Activated B cell treated with CpG ODN at 0.5 μM for 24 hours (primary cell): ENCODE data around the gene SLC25A15. TPM values are rescaled to one million over a fixed set of nuclear protein-coding genes. Genes with fewer than 3 reads are reported as not detected.

Source experiments
- ATAC-seq: fragments of 200-7000 bp; cut with Tn5 transposase; one replicate; pipeline ENCODE4 v1.10.0; 2021; ENCODE audit warnings: low read depth, mild to moderate bottlenecking, moderate library complexity
- CTCF ChIA-PET: fragments of 350-600 bp; sonication (Branson Sonifier 250); formaldehyde crosslinking; loops from one replicate; lab custom pipeline; 2021; ENCODE audit warnings: antibody characterized with exemption; lab: Charles Lee
- POLR2A ChIA-PET: fragments of 350-600 bp; sonication (Branson Sonifier 250); formaldehyde crosslinking; loops from one replicate; lab custom pipeline; 2021; ENCODE audit warnings: antibody characterized with exemption; lab: Charles Lee
- DNase-seq: peaks from one replicate; pipeline ENCODE4 v3.0.0; 2022
- H3K27ac Mint-ChIP-seq: one replicate; pipeline ENCODE4 v1.8.0; 2020; ENCODE audit warnings: mixed read lengths
- H3K27me3 Mint-ChIP-seq: one replicate; pipeline ENCODE4 v1.8.0; 2021; ENCODE audit warnings: mixed read lengths
- H3K36me3 Mint-ChIP-seq: one replicate; pipeline ENCODE4 v1.8.0; 2021; ENCODE audit warnings: low read depth, mixed read lengths
- H3K4me1 Mint-ChIP-seq: one replicate; pipeline ENCODE4 v1.8.0; 2021; ENCODE audit warnings: mixed read lengths
- H3K4me3 Mint-ChIP-seq: one replicate; pipeline ENCODE4 v1.8.0; 2020; ENCODE audit warnings: mild to moderate bottlenecking, mixed read lengths
- H3K9me3 Mint-ChIP-seq: one replicate; pipeline ENCODE4 v1.8.0; 2020; ENCODE audit warnings: mixed read lengths
- intact Hi-C: fragments of 100-400 bp; cut with micrococcal nuclease; formaldehyde crosslinking; loops from one replicate; pipeline ENCODE4 v1.15.1; 2024
- total RNA-seq: library from RNA; stranded (reverse); gene quantifications from 2 replicates; pipeline ENCODE4 v1.2.3, GENCODE V29; 2022
- TF ChIP-seq, protein P1 (sequence below): fragments of 200-600 bp; IDR thresholded peaks from one replicate; pipeline ENCODE4 v1.8.0; 2022; ENCODE audit warnings: antibody characterized with exemption, mild to moderate bottlenecking

SLC25A15 gene
- total RNA-seq, 1 donor from 2014 or later = 4.9 TPM

DNA sequence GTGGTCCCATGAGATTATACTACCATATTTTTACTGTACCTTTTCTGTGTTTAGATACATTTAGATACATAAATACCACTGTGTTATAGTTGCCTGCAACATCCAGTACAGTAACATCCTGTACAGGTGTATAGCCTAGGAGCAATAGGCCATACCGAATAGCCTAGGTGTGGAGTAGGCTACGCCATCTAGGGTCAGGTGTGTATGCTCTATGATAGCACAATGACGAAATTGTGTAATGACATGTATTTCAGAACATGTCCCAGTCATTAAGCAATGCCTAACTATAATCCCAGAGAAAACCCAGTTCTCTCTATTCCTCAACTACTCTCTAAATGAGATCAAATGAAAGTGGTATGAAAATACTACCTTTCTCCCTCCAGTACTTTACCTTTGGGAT, 3.9 kb downstream of the SLC25A15 start:
- ATAC-seq (no peak), DNase-seq (no peak)
- Mint-ChIP-seq H3K9me3 (no peaks in the 10 kb centered on the region), H3K4me3 (no peak overlapping the region), H3K27ac (no peak overlapping the region), H3K4me1 (peaks cover 6% of the 10 kb centered on the region), H3K36me3 (peaks cover 5% of the 10 kb centered on the region), H3K27me3 (no peaks in the 10 kb centered on the region)
- TF ChIP-seq, protein P1, sequence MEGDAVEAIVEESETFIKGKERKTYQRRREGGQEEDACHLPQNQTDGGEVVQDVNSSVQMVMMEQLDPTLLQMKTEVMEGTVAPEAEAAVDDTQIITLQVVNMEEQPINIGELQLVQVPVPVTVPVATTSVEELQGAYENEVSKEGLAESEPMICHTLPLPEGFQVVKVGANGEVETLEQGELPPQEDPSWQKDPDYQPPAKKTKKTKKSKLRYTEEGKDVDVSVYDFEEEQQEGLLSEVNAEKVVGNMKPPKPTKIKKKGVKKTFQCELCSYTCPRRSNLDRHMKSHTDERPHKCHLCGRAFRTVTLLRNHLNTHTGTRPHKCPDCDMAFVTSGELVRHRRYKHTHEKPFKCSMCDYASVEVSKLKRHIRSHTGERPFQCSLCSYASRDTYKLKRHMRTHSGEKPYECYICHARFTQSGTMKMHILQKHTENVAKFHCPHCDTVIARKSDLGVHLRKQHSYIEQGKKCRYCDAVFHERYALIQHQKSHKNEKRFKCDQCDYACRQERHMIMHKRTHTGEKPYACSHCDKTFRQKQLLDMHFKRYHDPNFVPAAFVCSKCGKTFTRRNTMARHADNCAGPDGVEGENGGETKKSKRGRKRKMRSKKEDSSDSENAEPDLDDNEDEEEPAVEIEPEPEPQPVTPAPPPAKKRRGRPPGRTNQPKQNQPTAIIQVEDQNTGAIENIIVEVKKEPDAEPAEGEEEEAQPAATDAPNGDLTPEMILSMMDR = no peak
- ChIA-PET CTCF (no interaction called here), POLR2A (no interaction called here)
- intact Hi-C loops = no loop called here

DNA sequence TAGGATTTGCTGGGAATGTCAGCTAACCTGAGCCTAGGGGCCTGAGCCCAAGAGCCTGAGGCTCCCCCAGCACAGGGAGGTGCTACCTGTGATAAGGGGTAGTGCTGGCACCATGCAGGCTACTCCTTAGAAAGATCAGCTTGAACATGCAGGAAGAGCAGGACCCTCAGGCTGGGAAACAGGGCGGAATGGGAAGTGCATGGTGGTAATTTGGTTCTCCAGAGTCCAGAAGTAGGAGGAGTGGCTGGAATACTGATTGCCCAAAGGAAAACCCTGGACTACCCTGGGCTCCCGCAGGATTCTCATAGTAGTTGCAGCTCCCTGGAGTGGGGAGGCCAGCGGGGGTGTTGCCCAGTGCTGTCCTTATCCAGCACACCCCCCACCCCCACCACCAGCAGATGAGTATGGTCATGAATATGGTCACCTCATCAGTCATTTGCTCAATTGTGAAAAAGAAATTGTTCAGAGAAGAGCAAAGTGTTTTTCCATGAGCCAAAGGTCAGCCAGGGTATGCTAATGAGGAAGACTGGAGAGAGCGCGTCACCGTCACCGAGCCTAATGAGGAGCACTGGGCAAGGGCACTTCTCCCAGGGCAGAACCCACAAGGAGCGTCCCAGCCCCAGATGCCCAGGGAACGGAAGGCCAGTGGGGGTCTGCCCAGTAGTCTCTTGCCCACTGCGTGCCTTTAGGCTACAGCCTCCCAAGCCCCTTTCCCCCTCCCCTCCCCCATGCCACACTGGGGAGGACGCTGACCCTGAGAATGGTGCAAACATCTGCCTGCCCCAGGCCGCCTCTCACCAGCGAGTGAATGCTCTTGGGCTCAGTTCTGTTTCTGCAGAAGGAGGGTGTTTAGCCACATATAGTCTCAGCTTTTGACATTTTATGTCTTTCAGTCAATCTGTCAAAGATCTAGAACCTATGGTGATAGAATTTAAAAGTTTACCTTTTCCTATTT, 5.3 kb downstream of the SLC25A15 start:
- ChIA-PET CTCF (no interaction called here), POLR2A (no interaction called here)
- Mint-ChIP-seq H3K4me1 (peaks cover 6% of the 10 kb centered on the region), H3K36me3 (peaks cover 12% of the 10 kb centered on the region), H3K27ac (no peak overlapping the region), H3K9me3 (no peaks in the 10 kb centered on the region), H3K27me3 (no peaks in the 10 kb centered on the region), H3K4me3 (no peak overlapping the region)
- intact Hi-C loops = no loop called here
- DNase-seq (no peak), ATAC-seq (no peak)
- TF ChIP-seq, protein P1 = no peak

DNA sequence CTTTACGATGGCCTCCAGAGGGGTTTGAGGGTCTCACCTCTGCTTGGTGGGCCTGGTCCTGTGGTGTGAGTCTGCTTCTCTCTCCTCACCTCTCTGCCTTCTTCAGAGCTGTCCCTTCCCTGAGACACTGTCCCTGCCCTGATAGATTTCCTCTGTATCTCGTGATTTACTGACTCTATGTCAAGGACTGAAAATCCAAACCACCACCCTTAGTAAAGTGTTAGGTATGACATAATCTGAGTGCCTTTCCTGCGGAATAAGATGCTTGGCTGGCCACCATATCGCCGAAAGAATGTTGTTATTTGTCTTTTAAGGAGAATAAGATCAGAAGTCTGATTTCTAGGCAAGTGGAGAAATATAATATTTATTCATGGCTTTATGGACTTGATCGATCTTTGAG, 7.2 kb downstream of the SLC25A15 start:
- no peak overlapping the region for H3K27ac Mint-ChIP-seq
- ATAC-seq = no peak
- CTCF ChIA-PET = no interaction called here

DNA sequence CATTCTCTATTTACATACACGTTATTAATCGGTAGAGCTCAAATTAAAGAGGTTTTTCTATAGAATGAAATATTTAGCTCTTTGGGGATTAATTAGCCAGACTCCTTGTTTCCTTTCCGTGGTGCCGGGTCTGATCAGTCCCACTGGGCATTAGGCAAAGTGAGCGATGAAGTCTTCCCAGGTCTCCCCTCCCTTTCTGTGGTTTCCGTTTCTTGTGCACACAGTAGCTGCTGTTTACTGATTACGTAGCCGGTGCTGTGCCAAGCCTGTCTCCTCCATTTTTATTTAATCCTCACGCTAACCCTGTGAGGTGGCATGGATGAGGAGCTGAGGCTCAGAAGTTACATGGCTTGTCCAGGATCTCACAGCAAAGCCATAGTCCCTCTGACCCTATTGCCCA, 9.0 kb downstream of the SLC25A15 start:
- Mint-ChIP-seq H3K9me3 (no peaks in the 10 kb centered on the region), H3K36me3 (peaks cover 28% of the 10 kb centered on the region), H3K4me3 (no peak overlapping the region), H3K27me3 (no peaks in the 10 kb centered on the region), H3K4me1 (no peaks in the 10 kb centered on the region), H3K27ac (no peak overlapping the region)
- DNase-seq = no peak
- POLR2A ChIA-PET = interaction anchor here (1.2 kb wide), 1 partner anchor 9 kb away, joined by 5 read pairs; the partner anchor contains the start of gene SLC25A15
- no peak for ATAC-seq
- intact Hi-C loops = no loop called here
- CTCF ChIA-PET = no interaction called here
- TF ChIP-seq, protein P1 = no peak

More for the DNA sequence above, 7.2 kb downstream of the SLC25A15 start:
- H3K4me1 Mint-ChIP-seq = peaks cover 2% of the 10 kb centered on the region
- POLR2A ChIA-PET = no interaction called here
- H3K36me3 Mint-ChIP-seq = peaks cover 25% of the 10 kb centered on the region
- H3K27me3 Mint-ChIP-seq = no peaks in the 10 kb centered on the region
- intact Hi-C loops = no loop called here
- no peak for DNase-seq
- TF ChIP-seq, protein P1 = no peak
- H3K4me3 Mint-ChIP-seq = no peak overlapping the region
- no peaks in the 10 kb centered on the region for H3K9me3 Mint-ChIP-seq

DNA sequence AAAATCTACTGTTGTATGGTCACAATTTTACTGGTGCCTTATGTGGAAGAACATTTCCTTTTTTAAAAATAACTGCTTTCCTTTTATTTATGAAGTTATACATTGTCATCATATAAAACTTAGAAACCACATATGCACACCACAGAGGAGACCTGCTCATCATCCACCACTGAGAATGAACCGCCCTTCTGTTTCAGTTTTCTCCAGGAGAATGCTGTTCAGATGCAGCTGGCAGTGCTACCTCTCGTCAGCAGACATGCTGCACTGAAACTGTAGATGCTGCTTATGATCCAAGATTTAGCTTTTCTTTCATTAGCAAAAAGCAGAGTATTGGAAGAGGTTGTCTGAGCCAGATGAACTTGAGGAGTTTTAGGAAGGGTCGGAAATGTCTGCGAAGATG, 10.1 kb downstream of the SLC25A15 start:
- intact Hi-C loops = no loop called here
- Mint-ChIP-seq H3K4me1 (no peaks in the 10 kb centered on the region), H3K27me3 (no peaks in the 10 kb centered on the region), H3K9me3 (no peaks in the 10 kb centered on the region), H3K4me3 (no peak overlapping the region), H3K27ac (no peak overlapping the region), H3K36me3 (peaks cover 31% of the 10 kb centered on the region)
- DNase-seq = no peak
- POLR2A ChIA-PET = no interaction called here
- TF ChIP-seq, protein P1 = no peak
- CTCF ChIA-PET = no interaction called here
- ATAC-seq = no peak
